ENCODE measurements around the gene SLC25A5.

- TF ChIP-seq POLR2A (IDR thresholded peaks at IDR 0.05; ENCODE audit: low read length) (no peak), GATA1 (IDR thresholded peaks at IDR 0.05; ENCODE audit: low read depth, low read length) (no peak)
These were observed 50.1 kb downstream of the SLC25A5 start for GRCh38 chrX:119518371-119518770.
